GM19239 (cell line): ENCODE measurements around the gene GRAP2.
"Not testable (repeated sequence)": the region's sequence is repeated elsewhere in the genome, so short reads cannot be mapped to it uniquely, and the experiment has no call there.

ENCODE experiments used
- DNase-seq: peaks from one replicate; pipeline ENCODE4 v3.0.0; 2011; ENCODE audit warnings: low spot score; ENCODE audit not compliant: insufficient read length
- FAIRE-seq: peaks from 2 replicates; lab custom pipeline; 2011; peaks lifted over from hg19 to GRCh38; lab: Jason Lieb, UNC

Gene GRAP2

GRCh38 chr22:39988386-39989114, 87.7 kb downstream of the GRAP2 start:
- no peak for FAIRE-seq
- DNase-seq: no peak

DNA sequence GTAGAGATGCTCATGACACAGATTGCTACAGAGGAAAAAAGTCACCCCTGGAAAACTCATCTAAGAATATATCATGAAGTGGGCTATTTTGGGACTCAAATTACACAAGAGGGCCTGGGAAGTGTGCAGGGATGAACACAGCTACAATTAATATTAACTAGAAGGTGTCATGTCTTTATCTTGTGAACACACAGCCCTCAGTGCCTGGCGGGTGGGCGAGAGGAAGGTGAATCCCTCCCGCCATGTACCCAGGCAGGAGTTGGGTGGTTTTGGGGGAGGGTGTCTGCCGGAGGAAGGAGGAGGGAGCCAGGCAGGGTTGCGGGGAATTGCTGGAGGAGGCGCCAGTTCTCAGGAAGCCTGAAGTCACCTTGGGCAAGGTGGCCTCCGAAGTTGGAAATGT, 88.7 kb downstream of the GRAP2 start:
- no peak for DNase-seq
- FAIRE-seq: no peak

GRCh38 chr22:39990686-39991085, 89.8 kb downstream of the GRAP2 start:
- FAIRE-seq (no peak), DNase-seq (no peak)

- FAIRE-seq (no peak), DNase-seq (no peak)
Measured at GRCh38 chr22:39991159-39991860, 90.4 kb downstream of the GRAP2 start.

DNA sequence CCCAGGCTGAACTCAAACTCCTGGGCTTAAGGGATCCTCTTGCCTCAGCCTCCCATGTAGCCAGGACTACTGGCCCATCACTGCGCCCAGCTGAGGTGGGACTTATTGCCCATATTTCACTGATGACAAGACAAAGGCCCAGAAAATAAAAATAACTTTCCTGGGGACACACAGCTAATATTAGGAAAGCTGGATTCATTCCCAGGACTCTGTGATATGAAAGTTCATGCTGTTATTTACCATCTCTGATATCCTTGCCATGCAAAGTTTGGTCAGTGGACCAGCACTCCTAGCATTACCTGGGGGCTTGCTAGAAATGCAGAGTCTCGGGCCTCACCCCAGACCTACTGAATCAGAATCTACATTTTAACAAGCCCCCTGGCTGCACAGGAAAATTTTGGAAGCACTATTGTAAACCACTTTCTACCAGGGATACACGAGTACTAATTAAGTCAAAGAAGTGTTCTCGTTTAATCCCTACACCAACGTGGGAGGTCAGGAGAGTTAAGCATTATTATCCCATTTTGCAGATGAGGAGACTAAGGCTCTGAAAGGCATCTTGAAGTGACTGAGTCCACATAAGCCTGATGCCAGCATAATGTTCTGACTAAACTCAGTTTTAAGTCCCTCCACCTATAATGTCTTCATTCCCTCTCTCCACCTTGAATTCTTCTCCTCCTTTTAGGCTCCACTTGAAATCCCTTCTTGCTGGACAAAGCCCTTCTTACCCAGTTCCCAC, 91.4 kb downstream of the GRAP2 start:
- FAIRE-seq (no peak), DNase-seq (no peak)

DNA sequence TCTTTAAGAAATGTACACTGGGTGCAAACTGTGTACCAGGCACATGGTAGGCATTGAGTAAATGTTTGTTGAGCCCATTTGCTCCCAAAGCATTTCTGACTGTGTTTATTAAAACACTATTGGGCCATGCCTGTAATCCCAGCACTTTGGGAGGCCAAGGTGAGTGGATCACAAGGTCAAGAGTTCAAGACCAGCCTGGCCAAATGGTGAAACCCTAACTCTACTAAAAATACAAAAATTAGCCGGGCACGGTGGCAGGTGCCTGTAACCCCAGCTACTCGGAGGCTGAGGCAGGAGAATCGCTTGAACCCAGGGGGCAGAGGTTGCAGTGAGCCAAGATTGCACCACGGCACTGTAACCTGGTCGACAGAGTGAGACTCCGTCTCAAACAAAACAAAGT, 92.0 kb downstream of the GRAP2 start:
- FAIRE-seq, DNase-seq: not testable (repeated sequence)

DNA sequence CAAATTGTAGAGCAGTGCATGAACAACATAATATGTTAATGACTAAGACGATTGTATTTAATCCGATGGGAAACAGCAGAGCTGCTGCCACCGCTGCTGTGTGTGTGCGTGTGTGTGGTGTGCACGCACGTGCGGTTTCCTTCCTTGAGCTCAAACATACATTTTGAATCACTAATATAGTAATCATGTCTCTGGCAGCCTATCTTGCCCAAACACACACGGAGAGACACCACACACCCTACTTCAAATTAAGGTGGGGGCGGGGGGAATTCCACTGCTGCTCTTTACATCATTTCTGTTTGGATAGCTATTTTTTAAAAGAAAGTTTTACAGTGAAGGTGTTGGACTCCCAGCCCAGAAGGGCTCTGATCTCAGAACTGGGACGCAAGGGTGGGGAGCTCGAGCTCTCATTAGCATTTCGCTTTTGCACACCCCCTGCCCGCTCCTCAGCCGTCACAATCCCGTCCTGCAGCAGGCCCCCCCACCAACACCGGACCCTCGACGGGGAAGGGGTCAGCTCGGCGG, 93.2 kb downstream of the GRAP2 start:
- DNase-seq (no peak), FAIRE-seq (no peak)

DNA sequence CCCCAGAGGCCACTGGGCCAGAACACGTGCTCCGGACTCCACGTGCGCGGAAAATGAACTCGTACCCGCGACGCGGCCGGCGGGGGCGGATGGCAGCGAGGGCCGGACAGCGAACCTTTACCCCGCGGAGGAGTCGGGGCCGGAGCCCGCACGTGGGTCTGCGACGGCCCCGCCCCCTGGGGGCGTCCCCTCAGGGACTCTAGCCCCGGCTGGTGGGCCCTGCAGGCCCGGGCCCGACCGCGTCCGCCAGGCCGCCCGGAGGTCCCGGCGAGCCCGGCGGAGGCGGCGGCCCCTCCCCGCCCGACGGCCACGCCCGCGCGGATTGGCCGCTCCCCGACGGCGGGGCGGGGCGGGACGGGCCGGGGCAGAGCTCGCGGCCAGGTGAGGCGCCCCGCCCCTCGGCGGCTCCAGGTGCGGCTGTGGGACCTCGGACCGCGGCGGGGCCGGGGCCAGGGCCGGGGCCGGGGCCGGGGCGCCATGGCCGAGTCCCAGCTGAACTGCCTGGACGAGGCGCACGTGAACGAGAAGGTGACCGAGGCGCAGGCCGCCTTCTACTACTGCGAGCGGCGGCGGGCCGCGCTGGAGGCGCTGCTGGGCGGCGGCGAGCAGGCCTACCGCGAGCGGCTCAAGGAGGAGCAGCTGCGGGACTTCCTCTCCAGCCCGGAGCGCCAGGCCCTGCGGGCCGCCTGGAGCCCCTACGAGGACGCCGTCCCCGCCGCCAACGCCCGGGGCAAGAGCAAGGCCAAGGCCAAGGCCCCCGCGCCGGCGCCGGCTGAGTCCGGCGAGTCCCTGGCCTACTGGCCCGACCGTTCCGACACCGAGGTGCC, 93.9 kb downstream of the GRAP2 start, which contains the start of gene FAM83F:
Gene FAM83F (plus strand): TSS at position 389 of the 827 bp plus-strand sequence. CDS start 89 bp downstream, at position 478.
- no peak for FAIRE-seq
- no peak for DNase-seq

GRCh38 chr22:39995393-39996252, 94.7 kb downstream of the GRAP2 start:
- FAIRE-seq: no peak

GRCh38 chr22:39996732-39997131, 95.8 kb downstream of the GRAP2 start:
- no peak for FAIRE-seq
- no peak for DNase-seq

More at GRCh38 chr22:39995393-39996252, 94.7 kb downstream of the GRAP2 start:
- DNase-seq: no peak

DNA sequence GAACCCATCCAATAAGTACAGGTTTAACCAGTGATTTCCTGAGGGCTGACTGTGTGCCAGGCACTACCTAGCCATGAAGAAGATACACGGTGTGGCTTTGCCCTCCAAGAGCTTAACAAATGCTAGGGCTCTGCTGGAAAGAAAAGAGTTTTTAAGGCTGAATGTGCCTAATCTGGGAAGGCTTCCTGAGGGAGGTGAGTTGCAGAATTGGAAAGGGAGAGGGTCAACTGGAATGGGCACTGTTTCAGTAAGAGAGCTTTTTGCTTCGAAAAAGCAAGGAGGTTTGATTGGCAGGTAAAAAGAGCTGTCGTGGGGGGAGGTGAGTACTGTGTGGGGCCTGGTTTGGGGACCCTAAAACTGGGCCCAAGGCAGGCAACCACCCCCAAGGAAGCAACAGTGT, 96.5 kb downstream of the GRAP2 start:
- FAIRE-seq: no peak
- DNase-seq: no peak

GRCh38 chr22:39997939-39998726, 97.2 kb downstream of the GRAP2 start:
- FAIRE-seq (no peak), DNase-seq (no peak)

DNA sequence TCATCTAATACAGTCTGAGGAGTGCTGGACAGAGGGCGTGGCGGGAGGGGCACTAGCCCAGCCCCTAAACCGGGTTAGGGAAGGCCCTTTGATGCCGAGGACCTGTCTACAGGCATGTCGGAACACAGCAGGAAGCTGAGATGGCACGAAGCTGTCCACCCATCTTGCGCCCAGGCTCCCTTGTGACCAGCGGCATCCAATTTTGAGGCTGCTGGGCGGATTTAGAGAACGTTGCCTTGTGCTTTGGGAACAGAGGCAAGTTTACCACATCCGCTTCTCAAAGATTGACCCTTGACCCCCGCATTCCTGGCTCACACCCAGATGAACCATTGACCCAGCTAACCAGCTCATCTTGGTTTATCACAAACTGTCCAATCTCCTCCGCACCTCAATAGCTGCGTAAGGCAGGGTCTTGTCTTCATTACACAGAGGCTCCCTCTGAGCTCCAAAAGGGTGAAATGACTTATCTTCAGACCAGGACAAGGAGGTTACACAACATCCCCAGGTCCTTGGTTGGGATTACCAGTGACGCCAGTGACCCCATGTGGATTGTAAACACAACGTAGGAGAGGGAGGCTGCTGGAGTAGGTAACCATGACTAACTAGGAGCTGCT, 98.4 kb downstream of the GRAP2 start:
- FAIRE-seq (no peak), DNase-seq (no peak)

- no peak for DNase-seq
- FAIRE-seq: no peak
Measured at GRCh38 chr22:40000171-40000570, 99.3 kb downstream of the GRAP2 start.

DNA sequence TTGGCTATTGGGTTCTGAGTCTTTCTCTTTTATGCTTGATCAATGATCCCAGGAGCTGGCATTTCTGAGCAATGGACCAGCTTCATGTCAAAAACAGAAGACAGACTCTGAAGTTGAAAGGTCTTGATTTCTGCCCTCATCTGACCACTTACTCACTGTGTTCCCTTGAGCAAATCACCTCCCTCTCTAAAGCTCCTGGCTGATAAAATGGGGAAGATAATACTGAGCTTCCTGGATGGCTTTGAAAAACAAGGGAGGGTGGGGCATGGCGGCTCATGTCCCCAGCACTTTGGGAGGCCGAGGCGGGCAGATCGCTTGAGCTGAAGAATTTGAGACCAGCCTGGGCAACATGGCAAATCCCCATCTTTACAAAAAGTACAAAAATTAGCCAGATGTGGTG, 100.2 kb downstream of the GRAP2 start:
- DNase-seq: no peak

GRCh38 chr22:40001800-40002577, 101.1 kb downstream of the GRAP2 start:
- DNase-seq: no peak
- FAIRE-seq: no peak

More for the DNA sequence above, 100.2 kb downstream of the GRAP2 start:
- no peak for FAIRE-seq
